Endothelial cell (in vitro differentiated cells): Measurements from ENCODE around the gene DCAF11. TPM values are rescaled to one million over a fixed set of nuclear protein-coding genes. Genes with fewer than 3 reads are reported as not detected.

Experiments used
- DNase-seq: peaks from one replicate; pipeline ENCODE4 v3.0.0; 2021; ENCODE audit warnings: low spot score
- H3K27ac Mint-ChIP-seq: one replicate; pipeline ENCODE4 v1.8.0; 2021; ENCODE audit warnings: mixed read lengths, inconsistent platforms; ENCODE audit not compliant: unreplicated experiment
- H3K27me3 Mint-ChIP-seq: one replicate; pipeline ENCODE4 v1.8.0; 2021; ENCODE audit warnings: mild to moderate bottlenecking, moderate library complexity, mixed read lengths, inconsistent platforms; ENCODE audit not compliant: unreplicated experiment
- H3K36me3 Mint-ChIP-seq: one replicate; pipeline ENCODE4 v1.8.0; 2021; ENCODE audit warnings: mild to moderate bottlenecking, low read depth, mixed read lengths, inconsistent platforms; ENCODE audit not compliant: unreplicated experiment
- H3K4me1 Mint-ChIP-seq: one replicate; pipeline ENCODE4 v1.8.0; 2021; ENCODE audit warnings: mild to moderate bottlenecking, mixed read lengths, inconsistent platforms; ENCODE audit not compliant: unreplicated experiment
- H3K4me3 Mint-ChIP-seq: one replicate; pipeline ENCODE4 v1.8.0; 2021; ENCODE audit warnings: mild to moderate bottlenecking, mixed read lengths, inconsistent platforms; ENCODE audit not compliant: unreplicated experiment
- H3K9me3 Mint-ChIP-seq: one replicate; pipeline ENCODE4 v1.8.0; 2021; ENCODE audit warnings: mixed read lengths, inconsistent platforms; ENCODE audit not compliant: unreplicated experiment
- CTCF ChIP-seq: fragments of 200-600 bp; sonication (generic); IDR thresholded peaks from one replicate; pipeline ENCODE4 v1.5.0; 2021; ENCODE audit warnings: antibody characterized with exemption; ENCODE audit not compliant: unreplicated experiment
- total RNA-seq: library from RNA; stranded (reverse); fragmentation: NEBNext Ultra II Directional; extraction: Animal tissue kit (Norgen Biotek cat#: 25700); gene quantifications from one replicate; pipeline ENCODE4 v1.2.1, GENCODE V29; 2021; ENCODE audit not compliant: unreplicated experiment

DCAF11 gene
- total RNA-seq, 1 donor from 2014 or later = 38.2 TPM

- TF ChIP-seq CTCF = no peak
- no peak overlapping the region for H3K27ac Mint-ChIP-seq
- peaks cover 18% of the 10 kb centered on the region for H3K36me3 Mint-ChIP-seq
- H3K4me3 Mint-ChIP-seq = peak overlapping the region; percentile 85
- H3K9me3 Mint-ChIP-seq = no peaks in the 10 kb centered on the region
- DNase-seq = no peak
- H3K27me3 Mint-ChIP-seq = peaks cover 14% of the 10 kb centered on the region
- H3K4me1 Mint-ChIP-seq = peaks cover 27% of the 10 kb centered on the region
Measured at GRCh38 chr14:24136684-24137528, 22.3 kb downstream of the DCAF11 start.

- Mint-ChIP-seq H3K27ac (no peak overlapping the region), H3K27me3 (peaks cover 13% of the 10 kb centered on the region), H3K4me3 (peak overlapping the region; percentile 85), H3K4me1 (peaks cover 20% of the 10 kb centered on the region), H3K9me3 (no peaks in the 10 kb centered on the region), H3K36me3 (peaks cover 18% of the 10 kb centered on the region)
- no peak for DNase-seq
- TF ChIP-seq CTCF = no peak
Measured at GRCh38 chr14:24137529-24138395, 23.2 kb downstream of the DCAF11 start.

GRCh38 chr14:24138396-24139271, 24.1 kb downstream of the DCAF11 start:
- DNase-seq = no peak
- no peak overlapping the region for H3K27ac Mint-ChIP-seq
- H3K9me3 Mint-ChIP-seq = no peaks in the 10 kb centered on the region
- H3K4me3 Mint-ChIP-seq = peak overlapping the region; percentile 56
- no peak for TF ChIP-seq CTCF
- H3K27me3 Mint-ChIP-seq = peaks cover 9% of the 10 kb centered on the region
- peaks cover 25% of the 10 kb centered on the region for H3K36me3 Mint-ChIP-seq
- peaks cover 16% of the 10 kb centered on the region for H3K4me1 Mint-ChIP-seq

GRCh38 chr14:24139272-24139934, 24.8 kb downstream of the DCAF11 start:
- H3K27me3 Mint-ChIP-seq = peaks cover 11% of the 10 kb centered on the region
- no peak overlapping the region for H3K27ac Mint-ChIP-seq
- peaks cover 29% of the 10 kb centered on the region for H3K36me3 Mint-ChIP-seq
- DNase-seq = no peak
- no peak for TF ChIP-seq CTCF
- peak overlapping the region; percentile 78 for H3K4me3 Mint-ChIP-seq
- no peaks in the 10 kb centered on the region for H3K9me3 Mint-ChIP-seq
- peaks cover 16% of the 10 kb centered on the region for H3K4me1 Mint-ChIP-seq
